ENCODE data around the gene PHB1.
"Not testable (repeated sequence)": the region's sequence is repeated elsewhere in the genome, so short reads cannot be mapped to it uniquely, and the experiment has no call there.

PHB1 gene

DNA sequence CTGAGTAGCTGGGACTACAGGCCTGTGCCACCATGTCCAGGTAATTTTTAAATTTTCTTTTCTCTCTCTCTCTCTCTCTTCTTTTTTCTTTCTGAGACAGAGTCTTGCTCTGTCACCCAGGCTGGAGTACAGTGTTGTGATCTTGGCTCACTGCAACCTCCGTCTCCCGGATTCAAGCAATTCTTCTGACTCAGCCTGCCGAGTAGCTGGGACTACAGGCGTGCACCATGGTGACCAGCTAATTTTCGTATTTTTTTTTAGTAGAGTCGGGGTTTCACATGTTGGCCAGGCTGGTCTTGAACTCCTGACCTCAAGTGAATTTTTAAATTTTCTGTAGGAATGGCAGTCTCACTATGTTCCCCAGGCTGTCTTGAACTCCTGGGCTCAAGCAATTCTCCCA lies 41.6 kb downstream of the PHB1 start:
- DNase-seq, result no peak

DNA sequence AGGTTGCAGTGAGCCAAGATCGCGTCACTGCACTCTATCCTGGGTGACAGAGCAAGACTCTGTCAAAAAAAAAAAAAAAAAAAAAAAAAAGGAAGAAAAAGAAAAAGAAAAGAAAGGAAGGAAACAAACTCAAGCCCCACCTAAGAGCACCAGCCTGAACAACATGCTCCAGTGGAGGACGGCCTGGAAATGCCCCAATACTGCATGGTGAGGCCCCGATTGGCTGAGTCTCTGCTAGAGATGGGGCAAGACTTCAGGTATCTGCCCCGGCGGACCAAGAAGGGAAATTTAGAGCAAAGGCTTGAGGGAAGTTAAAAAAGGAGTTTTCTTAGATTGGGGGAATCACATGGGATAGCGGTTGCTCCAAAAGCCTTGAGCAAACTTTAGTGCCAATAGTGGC lies 42.3 kb downstream of the PHB1 start:
- no peak for DNase-seq

DNA sequence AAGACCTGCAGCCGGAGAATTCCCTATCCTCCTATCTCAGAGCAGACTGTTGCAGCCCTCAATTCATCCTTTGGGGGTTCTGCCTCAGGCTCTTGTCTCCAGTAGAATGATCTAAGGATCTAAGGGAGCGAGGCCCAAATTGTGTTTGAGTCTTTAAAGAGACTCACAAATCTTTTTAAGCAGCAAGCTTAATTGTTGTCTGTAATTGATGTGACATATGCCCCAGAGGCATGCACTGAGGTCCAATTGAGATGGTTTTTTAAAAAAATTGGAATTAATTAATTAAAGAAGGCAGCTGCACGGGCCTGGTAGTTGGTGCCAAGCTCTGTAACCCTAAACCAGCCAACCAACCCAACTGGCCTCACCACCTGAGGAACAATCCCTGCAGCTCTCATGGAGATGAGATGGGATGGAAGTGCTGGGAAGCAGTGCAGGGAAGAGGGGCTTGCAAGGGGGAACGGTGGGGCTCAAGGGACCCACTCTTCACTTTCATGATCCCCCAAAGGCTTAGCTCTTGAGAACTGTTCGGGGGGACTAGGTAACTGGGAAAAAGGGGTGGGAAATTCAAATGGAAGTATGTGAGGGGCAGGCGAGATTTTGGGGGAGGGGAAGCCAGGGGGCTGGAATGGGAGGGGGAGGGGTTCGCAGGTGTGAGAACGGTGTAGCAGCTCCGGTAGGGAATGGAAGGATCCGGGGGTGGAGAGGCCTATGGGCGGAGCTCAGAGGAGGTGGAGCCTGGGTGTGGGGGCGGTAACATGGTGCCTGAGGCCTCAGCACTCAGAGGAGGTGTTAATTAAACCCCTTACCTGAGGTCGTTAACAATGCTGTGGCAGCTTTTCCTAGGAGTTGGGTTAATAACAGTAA lies 43.5 kb downstream of the PHB1 start:
- DNase-seq, result no peak

DNA sequence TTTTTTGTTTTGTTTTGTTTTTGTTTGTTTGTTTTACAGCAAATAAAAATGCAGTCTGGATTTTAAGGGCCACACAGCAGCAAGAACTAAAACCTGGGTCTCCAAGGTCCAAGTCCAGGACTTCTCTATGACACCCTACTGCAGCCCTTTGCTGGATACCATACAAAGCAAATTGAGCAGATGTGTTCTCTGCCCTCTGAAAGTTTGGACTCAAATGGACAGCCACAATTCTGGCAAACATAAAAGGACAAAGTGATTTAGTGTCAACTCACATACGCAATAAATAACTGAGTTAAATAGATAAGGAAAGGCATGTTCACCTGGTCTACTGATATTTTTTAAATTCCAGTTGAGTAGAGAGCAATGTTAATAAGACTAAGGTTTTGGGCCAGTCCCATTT lies 44.9 kb downstream of the PHB1 start:
- no peak for DNase-seq

DNA sequence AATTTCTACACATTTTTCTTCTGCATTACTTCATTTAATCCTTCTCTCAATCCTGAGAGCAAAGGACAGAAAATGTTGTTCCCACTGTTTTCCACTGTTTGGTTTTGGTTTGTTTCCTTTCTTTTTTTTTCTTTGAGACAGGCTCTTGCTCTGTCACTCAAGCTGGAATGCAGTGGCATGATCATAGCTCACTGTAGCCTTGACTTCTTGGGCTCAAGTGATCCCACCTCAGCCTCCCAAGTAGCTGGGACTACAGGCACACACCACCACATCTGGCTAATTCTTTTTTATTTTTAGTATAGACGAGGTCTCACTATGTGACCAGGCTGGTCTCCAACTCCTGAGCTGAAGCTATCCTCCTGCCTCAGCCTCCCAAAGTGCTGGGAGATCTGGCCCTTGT lies 45.6 kb downstream of the PHB1 start:
- DNase-seq, result no peak

DNA sequence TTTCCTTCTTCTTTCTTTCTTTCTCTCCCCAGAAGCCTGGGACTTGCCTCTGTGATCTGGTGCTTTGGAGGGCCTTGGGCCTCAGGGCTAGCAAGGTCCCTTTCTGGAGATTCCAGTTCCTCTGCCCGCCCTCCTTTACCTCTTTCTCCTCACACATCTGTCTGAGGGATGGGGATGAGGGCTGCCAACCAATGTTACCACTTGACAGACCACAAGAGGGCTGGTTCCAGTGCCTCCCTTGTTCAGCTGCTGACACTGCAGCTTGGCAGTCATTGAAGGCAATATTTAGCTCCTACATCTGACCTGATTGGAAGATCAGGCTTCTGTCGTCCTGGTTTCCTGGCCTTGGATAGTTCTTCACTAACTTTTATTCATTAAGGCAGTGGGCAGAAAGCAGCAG lies 49.0 kb downstream of the PHB1 start:
- DNase-seq, result peak; percentile 64

DNA sequence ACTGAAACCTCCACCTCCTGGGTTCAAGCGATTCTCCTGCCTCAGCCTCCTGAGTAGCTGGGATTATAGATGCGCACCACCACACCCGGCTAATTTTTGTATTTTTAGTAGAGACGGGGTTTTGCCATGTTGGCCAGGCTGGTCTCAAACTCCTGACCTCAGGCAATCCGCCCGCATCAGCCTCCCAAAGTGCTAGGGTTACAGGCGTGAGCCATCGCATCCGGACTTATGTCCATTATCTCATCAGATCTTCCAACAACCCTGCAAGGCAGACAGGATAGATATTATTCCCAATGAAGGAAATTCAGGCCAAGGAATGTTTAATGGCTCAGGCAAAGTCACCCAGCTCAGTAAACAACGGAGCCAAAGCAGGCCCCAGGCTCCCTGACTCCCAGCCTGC lies 49.6 kb downstream of the PHB1 start:
- DNase-seq, result not testable (repeated sequence)

DNA sequence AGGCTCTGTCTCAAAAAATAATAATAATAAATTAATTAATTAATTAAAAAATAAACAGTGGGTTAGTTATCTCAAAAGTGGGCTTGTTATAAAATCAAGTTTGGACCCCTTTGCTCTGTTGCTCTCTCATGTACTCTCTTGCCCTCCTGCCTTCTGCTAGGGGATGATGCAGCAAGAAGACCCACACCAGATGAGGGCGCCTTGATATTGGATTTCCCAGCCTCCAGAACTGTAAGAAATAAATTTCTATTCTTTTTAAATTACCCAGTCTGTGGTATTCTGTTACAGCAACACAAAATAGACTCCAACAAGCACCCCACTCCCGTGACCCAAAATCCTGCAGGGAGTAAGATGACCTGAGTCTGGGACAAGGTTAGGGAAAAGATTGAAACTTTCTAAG lies 50.6 kb downstream of the PHB1 start:
- no peak for DNase-seq

DNA sequence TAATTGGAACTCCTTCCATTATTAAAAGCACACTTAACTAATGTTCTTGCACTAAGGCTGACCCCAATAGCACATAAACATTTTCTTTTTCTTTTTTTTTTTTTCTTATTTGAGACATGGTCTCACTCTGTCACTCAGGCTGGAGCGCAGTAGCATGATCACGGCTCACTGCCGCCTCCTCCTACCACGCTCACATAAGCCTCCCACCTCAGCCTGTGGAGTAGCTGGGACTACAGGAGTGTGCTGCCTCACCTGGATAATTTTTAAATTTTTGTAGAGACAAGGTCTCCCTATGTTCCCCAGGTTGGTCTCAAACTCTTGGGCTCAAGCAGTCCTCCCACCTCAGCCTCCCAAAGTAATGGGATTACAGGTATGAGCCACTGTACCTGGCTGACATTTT lies 51.4 kb downstream of the PHB1 start:
- DNase-seq, result no peak

DNA sequence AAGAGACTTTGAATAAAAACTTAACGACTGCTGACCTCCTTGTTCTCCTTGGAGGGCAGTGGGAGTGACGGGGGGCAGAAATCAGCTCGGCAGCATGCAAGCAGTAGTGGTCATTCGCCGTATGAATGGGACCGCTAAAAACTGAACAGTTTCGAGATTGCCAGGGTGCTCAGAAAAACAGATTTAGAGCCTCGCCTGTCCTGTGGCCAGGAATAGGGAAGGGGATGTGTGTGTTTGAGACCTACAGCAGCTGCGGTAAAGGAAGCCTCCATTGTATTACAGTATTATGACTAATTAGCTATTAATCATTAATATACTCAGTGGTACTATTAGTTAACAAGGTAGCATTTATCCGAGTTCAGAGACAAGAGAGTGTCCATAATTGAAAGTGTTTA lies 52.0 kb downstream of the PHB1 start:
- DNase-seq, result no peak

DNA sequence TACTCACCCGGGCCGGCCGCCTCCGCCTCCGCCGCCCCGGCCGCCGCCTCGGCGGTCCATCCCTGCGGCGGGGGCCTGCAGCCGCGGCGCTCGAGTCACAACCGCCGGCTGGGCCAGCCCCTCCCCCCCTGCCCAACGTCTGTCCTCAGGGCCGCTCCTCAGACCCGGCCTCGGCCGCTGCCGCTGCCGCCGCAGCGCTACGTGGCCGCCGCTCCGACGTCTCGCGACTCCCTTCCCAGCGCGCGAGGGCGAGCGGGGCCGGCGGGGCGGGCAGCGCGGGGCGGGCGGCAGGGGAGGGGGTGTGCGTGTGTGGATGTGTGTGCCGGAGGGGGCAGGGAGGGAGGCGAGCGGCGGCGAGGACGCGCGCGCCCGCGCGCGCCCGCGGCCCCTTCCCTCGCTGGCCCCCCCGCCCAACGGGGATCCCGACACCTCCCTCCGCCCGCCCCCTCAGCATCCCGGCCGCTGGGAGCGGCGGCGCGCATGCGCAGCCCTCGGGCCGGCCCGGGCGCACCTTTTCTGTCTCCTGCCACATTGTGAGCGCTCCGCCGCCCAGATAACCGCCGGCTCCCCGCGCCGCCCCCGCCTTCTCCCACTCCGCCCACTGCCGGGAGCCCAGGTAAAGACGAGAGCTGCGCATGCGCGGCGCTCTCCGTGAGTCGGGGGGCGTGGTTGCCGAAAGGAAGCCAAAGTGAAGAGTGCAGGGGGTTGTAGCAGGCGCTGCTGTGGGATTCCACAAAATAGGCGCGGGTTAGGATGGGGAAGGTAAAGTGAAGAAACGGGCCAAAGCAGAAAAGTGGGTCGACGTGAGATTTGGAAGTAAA lies 52.6 kb downstream of the PHB1 start, which contains the start of gene ZNF652:
Gene ZNF652 (minus strand): TSS at position 349 of the 821 bp plus-strand sequence. CDS start 44,525 bp downstream, outside the sequence.
- peak; percentile 90 for DNase-seq

DNA sequence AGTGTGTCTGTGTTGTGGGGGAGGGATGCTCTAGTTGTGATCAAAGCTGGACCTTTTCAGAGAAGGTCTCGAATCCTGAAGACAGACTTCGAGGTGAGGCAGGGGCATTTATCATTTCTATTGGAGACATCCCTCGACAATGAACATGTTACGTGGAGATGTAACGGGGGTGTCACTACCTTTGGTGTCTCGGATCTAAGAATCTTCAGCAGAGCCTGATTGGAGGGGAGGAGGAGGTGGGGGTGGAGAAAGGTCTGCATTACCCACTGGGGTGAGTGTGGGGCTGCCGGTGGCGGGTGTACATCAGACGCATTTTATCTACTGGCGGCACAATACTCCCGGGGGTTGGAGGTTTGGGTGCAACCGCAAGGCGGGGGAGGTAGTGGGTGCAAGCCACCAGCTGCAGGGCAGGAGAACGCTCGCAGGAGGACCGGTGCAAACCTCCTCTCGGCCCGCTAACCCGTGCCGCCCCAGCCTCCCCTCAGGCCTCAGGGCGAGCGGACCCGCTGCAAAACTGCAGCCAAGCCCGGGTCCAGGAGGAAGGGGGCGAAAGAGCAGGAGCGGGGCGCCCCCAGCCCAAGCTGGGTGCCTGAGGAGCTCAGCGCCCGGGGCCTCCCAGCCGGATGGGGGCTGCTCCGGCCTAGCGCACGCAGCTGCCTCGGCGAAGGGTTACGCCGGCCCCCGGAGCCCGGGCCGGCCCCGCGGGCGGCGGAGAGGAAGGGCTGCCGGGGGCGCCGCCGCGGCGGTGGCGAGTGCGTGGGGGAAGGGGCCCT lies 53.4 kb downstream of the PHB1 start:
- peak; percentile 88 for DNase-seq

DNA sequence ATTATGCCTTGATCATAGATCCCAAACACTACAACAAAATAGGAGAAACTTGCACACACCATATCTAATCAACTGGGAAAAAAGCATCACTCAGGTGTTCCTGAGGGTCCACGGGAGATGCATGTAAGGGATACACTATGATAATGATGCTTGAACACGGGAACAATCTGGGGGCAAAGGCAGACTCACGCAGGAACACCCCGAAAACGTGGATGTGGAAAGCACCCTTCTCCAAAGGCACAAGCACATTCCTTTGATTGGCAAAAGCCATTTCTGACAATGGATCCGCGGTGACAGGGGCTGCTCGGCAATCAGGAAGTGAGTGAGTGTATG lies 53.9 kb downstream of the PHB1 start:
- DNase-seq, result no peak

DNA sequence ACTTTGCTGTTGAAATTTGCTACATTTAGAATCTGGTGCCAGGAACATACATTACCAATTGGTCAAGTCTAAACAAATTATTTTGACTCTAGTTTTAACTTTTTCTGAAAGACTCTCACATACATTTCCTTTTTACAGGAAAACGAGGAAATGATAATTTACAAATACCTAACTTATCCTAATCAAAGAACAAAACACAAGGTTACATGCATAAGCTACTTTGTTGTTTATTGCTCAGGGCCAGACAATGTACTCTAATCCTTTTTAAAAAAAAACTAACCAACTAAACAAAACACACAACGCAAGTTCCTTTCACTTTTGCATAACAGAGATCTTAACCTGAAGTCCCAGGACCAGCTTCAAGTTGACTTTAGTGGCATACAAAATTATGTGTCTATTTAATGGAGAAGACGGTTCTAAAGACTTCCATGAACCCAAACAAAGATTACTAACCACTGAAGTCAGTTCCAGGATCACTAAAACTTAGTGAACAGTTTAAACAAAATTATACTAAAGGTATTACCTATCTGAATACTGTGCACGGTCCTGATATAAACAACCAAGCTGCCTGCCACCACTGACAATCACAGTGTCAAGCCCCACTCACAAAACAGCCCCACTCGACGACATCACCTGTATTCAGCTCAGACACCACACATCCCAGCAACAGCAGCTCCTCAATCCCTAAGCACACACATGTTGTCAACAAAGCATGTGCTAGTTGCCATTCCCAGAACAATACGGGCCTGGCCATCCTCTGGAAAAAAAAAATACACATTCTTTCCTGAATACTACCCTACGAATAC lies 54.5 kb downstream of the PHB1 start:
- DNase-seq, result peak; percentile 60

DNA sequence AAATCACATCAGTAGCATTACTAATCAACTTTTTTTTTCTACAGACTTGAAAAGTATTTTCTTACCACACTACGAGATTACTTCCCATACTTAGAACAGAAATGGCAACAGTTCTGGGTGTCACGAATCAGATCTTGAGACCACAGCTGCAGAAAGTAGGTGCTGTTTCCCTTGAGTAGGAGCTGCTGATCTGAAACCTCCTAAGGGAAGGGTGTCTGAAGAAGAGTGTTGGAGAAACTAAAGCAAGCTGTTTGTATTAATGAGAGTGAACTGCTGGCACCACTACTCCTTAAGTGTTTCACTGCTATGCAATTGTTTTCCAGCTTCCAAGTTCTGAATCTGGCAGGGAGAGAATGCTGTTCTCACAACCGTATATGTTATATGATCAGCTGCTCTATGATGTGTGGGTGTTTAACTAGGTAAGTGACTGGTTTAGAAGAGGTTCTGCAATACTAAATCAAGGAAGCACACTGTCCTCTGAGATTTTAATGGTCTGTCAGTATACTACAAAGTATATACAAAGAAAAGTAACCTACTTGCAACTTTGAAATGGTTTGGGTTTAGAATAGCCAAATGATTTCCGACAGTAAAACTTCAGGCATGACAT lies 55.9 kb downstream of the PHB1 start:
- DNase-seq, result peak; percentile 60

DNA sequence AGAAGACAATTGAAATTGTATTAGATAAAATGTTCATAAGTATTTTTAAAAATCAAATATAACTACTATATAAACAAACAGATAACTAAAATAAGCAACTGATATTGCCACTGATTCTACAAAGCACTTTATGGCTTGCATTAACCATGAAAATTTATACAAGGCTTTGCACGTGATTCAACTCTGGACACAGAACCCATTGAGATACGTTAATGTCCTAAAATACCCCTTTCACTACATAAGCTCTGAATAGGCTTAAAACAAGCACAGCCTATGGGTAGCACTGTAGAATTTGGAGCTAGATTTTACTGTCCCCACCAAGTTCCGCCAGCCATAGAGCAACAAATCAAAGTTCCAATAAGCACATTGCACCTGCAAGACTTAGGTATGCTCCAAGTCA lies 57.2 kb downstream of the PHB1 start:
- no peak for DNase-seq

DNA sequence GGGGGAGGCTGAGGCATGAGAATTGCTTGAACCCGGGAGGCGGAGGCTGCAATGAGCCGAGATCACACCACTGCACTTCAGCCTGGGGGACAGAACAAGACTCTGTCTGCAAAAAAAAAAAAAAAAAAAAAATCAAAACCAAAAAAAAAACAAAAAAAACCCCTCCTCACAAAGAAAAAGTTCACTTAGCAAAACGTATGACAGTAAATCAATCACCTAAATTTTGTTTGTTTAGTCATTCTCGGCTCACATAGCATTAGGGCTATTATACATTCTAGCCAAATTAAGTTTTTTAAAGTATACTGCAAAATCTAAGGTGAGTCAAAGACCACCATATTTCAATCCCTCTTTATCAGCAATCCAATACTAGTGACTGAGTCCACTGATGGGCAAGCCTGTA lies 58.4 kb downstream of the PHB1 start:
- DNase-seq, result no peak

Data from OCI-M1 (cell line).